T-helper 17 cell (primary cell): ENCODE data around the gene SNTA1. TPM values are rescaled to one million over a fixed set of nuclear protein-coding genes. Genes with fewer than 3 reads are reported as not detected.
A peak's percentile ranks its signal among the peaks of the same experiment; 100 is the strongest.
"Not testable (repeated sequence)": the region's sequence is repeated elsewhere in the genome, so short reads cannot be mapped to it uniquely, and the experiment has no call there.

Source experiments
- ATAC-seq: fragments of 150-1000 bp; cut with Tn5 transposase; 2 replicates; pipeline ENCODE4 v1.10.0; 2021; ENCODE audit warnings: mild to moderate bottlenecking, moderate library complexity
- DNase-seq, 3 donors: peaks; one replicate each; pipeline versions ENCODE4 v3.0.0 to v3.0.0-alpha.2; 2020 to 2021
- H3K9me3 ChIP-seq: one replicate; pipeline ENCODE4 v1.7.0; 2013; ENCODE audit warnings: low read length, mild to moderate bottlenecking; ENCODE audit not compliant: control insufficient read depth, poor library complexity, severe bottlenecking
- H3K27ac Mint-ChIP-seq: one replicate; pipeline ENCODE4 v1.8.0; 2022; ENCODE audit warnings: mild to moderate bottlenecking, moderate library complexity, mixed read lengths
- H3K27me3 Mint-ChIP-seq: one replicate; pipeline ENCODE4 v1.8.0; 2022; ENCODE audit warnings: mixed read lengths
- H3K36me3 Mint-ChIP-seq: one replicate; pipeline ENCODE4 v1.8.0; 2022; ENCODE audit warnings: low read depth, mixed read lengths
- H3K4me1 Mint-ChIP-seq: one replicate; pipeline ENCODE4 v1.8.0; 2022; ENCODE audit warnings: mild to moderate bottlenecking, mixed read lengths
- H3K4me3 Mint-ChIP-seq: one replicate; pipeline ENCODE4 v1.8.0; 2022; ENCODE audit warnings: mild to moderate bottlenecking, moderate library complexity, mixed read lengths
- total RNA-seq, 4 donors: library from RNA in 2 of 4; stranded (reverse) in 2 of 4; gene quantifications; one replicate each; pipeline ENCODE4 v1.2.3 and lab custom pipeline; 2022 to 2026

SNTA1 gene
- total RNA-seq, 2 donors from 2014 or later = 5.6 to 6.6 TPM

- DNase-seq (no peak), ATAC-seq (no peak)
- no peaks in the 10 kb centered on the region for H3K9me3 ChIP-seq
- H3K27ac Mint-ChIP-seq = no peak overlapping the region
- H3K4me3 Mint-ChIP-seq = no peak overlapping the region
- peaks cover 3% of the 10 kb centered on the region for H3K4me1 Mint-ChIP-seq
- H3K27me3 Mint-ChIP-seq = no peaks in the 10 kb centered on the region
- peaks cover 3% of the 10 kb centered on the region for H3K36me3 Mint-ChIP-seq
Measured at GRCh38 chr20:33475381-33476152, 32.0 kb upstream of the SNTA1 start.

GRCh38 chr20:33474963-33475362 lies 31.4 kb upstream of the SNTA1 start:
- H3K9me3 ChIP-seq = no peaks in the 10 kb centered on the region
- peaks cover 3% of the 10 kb centered on the region for H3K36me3 Mint-ChIP-seq
- no peaks in the 10 kb centered on the region for H3K27me3 Mint-ChIP-seq
- no peak overlapping the region for H3K4me3 Mint-ChIP-seq
- ATAC-seq (no peak), DNase-seq (no peak)
- peaks cover 3% of the 10 kb centered on the region for H3K4me1 Mint-ChIP-seq
- no peak overlapping the region for H3K27ac Mint-ChIP-seq

DNA sequence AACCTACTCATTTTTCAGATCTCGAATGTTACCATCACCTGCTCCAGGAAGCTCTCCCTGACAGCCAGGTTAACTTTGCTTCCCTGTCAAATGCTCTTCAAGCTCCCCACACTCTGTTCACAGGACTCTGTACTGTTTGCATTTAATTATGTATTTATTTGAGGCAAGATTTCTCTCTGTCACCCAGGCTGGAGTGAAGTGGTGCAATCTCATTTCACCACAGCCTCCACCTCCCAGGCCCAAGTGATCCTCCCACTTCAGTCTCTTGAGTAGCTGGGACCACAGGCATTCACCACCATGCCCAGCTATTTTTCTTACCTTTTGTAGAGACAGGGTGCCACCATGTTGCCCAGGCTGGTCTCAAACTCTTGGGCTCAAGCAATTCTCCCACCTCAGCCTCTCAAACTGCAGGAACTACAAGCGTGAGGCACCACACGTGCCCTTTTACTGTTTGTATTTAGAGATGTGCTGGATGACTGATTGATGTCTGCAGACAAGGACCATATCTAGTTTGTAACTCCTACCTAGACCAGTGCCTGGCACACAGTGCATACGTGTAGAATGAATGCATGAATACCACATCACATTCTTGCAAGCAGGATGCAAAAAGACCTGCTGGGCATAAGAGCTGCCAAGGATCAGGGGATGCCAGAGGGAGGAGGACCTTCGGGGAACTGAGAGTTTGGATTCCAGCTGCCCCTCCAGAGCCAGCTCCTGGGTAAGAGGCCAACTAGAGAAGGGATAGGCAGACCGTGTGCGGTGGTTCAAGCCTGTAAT lies 30.7 kb upstream of the SNTA1 start:
- H3K27me3 Mint-ChIP-seq = no peaks in the 10 kb centered on the region
- no peak overlapping the region for H3K27ac Mint-ChIP-seq
- ATAC-seq (no peak), DNase-seq (no peak)
- no peak overlapping the region for H3K4me3 Mint-ChIP-seq
- H3K9me3 ChIP-seq = no peaks in the 10 kb centered on the region
- peaks cover 3% of the 10 kb centered on the region for H3K4me1 Mint-ChIP-seq
- H3K36me3 Mint-ChIP-seq = peaks cover 3% of the 10 kb centered on the region

GRCh38 chr20:33472868-33473435 lies 29.4 kb upstream of the SNTA1 start:
- Mint-ChIP-seq H3K27me3 (no peaks in the 10 kb centered on the region), H3K4me3 (no peak overlapping the region), H3K4me1 (peaks cover under 1% of the 10 kb centered on the region), H3K36me3 (peaks cover under 1% of the 10 kb centered on the region), H3K27ac (no peak overlapping the region)
- DNase-seq (no peak), ATAC-seq (no peak)
- H3K9me3 ChIP-seq = no peaks in the 10 kb centered on the region

GRCh38 chr20:33470866-33471265 lies 27.3 kb upstream of the SNTA1 start:
- no peaks in the 10 kb centered on the region for H3K36me3 Mint-ChIP-seq
- no peaks in the 10 kb centered on the region for H3K27me3 Mint-ChIP-seq
- DNase-seq = no peak
- H3K27ac Mint-ChIP-seq = no peak overlapping the region
- no peak overlapping the region for H3K4me3 Mint-ChIP-seq
- no peaks in the 10 kb centered on the region for H3K9me3 ChIP-seq
- no peak for ATAC-seq
- H3K4me1 Mint-ChIP-seq = no peaks in the 10 kb centered on the region

GRCh38 chr20:33470457-33470856 lies 26.9 kb upstream of the SNTA1 start:
- no peaks in the 10 kb centered on the region for H3K36me3 Mint-ChIP-seq
- DNase-seq (no peak), ATAC-seq (no peak)
- H3K27ac Mint-ChIP-seq = no peak overlapping the region
- no peak overlapping the region for H3K4me3 Mint-ChIP-seq
- no peaks in the 10 kb centered on the region for H3K27me3 Mint-ChIP-seq
- H3K9me3 ChIP-seq = no peaks in the 10 kb centered on the region
- H3K4me1 Mint-ChIP-seq = no peaks in the 10 kb centered on the region

- no peaks in the 10 kb centered on the region for H3K9me3 ChIP-seq
- Mint-ChIP-seq H3K4me3 (no peak overlapping the region), H3K27me3 (no peaks in the 10 kb centered on the region), H3K27ac (no peak overlapping the region), H3K36me3 (no peaks in the 10 kb centered on the region), H3K4me1 (peaks cover 4% of the 10 kb centered on the region)
- DNase-seq (no peak), ATAC-seq (no peak)
Measured at GRCh38 chr20:33466303-33466646, 22.7 kb upstream of the SNTA1 start.

DNA sequence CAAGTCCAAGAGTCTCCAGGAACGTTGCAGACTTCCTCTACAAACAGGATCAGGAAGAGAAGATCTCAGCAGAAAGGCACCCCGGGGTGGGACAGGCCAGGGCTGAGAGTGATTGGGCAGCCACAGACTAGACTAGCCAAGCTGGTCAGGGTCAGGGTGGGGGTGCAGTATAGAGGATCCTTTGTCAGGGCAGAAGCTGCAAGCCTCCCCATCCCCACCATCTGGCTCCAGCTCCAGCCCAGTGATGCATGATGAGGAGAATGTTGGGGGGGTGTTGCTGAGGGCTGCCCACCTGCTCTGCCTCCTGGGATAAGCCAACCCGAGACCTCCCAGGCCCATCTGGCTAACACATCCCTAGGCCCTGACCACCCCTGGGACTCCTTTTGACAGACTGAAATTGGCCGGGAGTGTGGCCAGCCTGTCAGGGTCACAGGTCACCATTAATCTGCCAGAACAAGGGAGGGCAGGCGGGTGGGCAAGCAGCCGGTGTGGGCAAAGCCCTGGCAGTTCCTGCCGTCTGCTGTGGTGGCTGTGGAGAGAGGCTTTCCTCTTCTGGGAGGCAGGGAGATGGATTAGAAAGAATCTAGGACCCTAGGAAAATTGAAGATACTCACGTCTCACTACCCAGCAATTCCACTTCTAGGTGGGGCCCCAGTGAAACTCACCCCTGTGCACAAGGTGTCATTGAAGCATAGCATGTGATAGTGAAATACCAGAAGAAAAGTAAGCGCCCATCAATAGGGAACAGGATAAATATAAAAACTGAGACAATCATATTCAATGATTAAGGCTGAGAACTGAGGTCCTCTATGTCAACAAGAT lies 22.1 kb upstream of the SNTA1 start:
- no peak for DNase-seq
- Mint-ChIP-seq H3K4me1 (peaks cover 6% of the 10 kb centered on the region), H3K4me3 (no peak overlapping the region), H3K27ac (no peak overlapping the region), H3K27me3 (no peaks in the 10 kb centered on the region), H3K36me3 (no peaks in the 10 kb centered on the region)
- no peaks in the 10 kb centered on the region for H3K9me3 ChIP-seq
- no peak for ATAC-seq

DNA sequence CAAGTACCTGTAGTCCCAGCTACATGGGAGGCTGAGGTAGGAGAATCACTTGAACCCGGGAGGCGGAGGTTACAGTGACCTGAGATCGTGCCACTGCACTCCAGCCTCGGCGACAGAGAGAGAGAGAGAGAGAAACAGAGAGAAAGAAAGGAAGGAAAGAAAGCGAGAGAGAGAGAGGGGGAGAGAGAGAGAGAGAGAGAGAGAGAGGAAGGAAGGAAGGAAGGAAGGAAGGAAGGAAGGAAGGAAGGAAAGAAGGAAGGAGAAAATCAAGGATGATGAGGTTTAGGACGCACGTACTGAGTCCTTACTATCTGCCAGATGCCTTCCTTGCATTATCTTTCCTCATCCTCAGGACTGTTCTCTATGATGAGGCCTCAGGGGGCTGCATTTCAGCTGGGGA lies 21.2 kb upstream of the SNTA1 start:
- not testable (repeated sequence) for H3K27ac Mint-ChIP-seq, ATAC-seq, H3K27me3 Mint-ChIP-seq, H3K4me3 Mint-ChIP-seq, H3K4me1 Mint-ChIP-seq, H3K36me3 Mint-ChIP-seq, H3K9me3 ChIP-seq, DNase-seq

GRCh38 chr20:33463332-33464101 lies 20.0 kb upstream of the SNTA1 start:
- no peaks in the 10 kb centered on the region for H3K27me3 Mint-ChIP-seq
- no peak overlapping the region for H3K4me3 Mint-ChIP-seq
- H3K27ac Mint-ChIP-seq = no peak overlapping the region
- no peak for DNase-seq
- H3K9me3 ChIP-seq = no peaks in the 10 kb centered on the region
- no peaks in the 10 kb centered on the region for H3K36me3 Mint-ChIP-seq
- ATAC-seq = no peak
- peaks cover 6% of the 10 kb centered on the region for H3K4me1 Mint-ChIP-seq

GRCh38 chr20:33460711-33461110 lies 17.1 kb upstream of the SNTA1 start:
- Mint-ChIP-seq H3K4me3 (no peak overlapping the region), H3K4me1 (peaks cover 6% of the 10 kb centered on the region), H3K27ac (no peak overlapping the region), H3K27me3 (no peaks in the 10 kb centered on the region), H3K36me3 (no peaks in the 10 kb centered on the region)
- ATAC-seq (no peak), DNase-seq (no peak)
- no peaks in the 10 kb centered on the region for H3K9me3 ChIP-seq

DNA sequence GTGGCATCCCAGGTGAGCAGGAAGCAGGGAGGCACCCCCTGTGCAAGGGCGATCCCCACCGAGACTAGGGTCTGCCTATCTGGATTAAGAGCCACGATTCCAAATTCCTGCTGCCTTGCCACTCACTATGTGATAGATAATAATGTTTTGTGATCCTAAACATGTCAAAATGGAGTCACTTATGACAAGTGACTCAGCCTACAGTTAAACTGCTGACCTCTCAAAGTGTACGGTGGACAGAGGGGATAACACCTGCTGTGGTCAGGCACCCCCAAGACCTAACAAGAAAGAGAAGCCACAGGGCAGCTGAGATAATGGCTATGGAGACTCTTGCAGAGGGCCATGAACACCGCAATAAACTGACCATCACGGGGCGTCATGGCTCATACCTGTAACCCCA lies 16.0 kb upstream of the SNTA1 start:
- no peaks in the 10 kb centered on the region for H3K36me3 Mint-ChIP-seq
- ATAC-seq = no peak
- peak overlapping the region; percentile 45 for H3K27ac Mint-ChIP-seq
- DNase-seq = no peak
- H3K4me3 Mint-ChIP-seq = no peak overlapping the region
- H3K27me3 Mint-ChIP-seq = no peaks in the 10 kb centered on the region
- no peaks in the 10 kb centered on the region for H3K9me3 ChIP-seq
- H3K4me1 Mint-ChIP-seq = peaks cover 6% of the 10 kb centered on the region
